Measurements from ENCODE around the gene ALDH3A1. TPM values are rescaled to one million over a fixed set of nuclear protein-coding genes. Genes with fewer than 3 reads are reported as not detected.

Gene ALDH3A1
- total RNA-seq, 1 experiment from 2014 or later, result 0.38 TPM

DNA sequence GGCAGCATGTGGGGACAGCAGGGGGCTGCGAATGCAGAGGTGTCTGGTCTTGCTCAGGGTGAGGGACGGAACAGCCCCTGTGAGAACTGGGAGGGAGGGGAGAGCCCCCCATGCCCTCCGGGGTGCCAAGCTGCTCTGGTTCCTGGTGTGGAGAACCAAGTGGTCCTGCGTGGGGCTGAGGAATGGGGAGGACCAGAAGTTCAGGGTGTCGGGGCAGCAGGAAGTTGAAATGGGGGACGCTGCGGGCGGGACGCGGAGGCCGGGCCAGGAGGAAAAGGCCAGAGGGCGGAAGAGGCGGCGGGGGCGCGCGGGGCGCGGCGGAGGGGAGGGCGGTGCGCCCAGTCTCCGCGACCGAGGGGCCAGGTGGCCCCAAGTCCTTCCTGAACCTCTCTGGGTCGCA, 3.6 kb downstream of the ALDH3A1 start:
- Mint-ChIP-seq H3K4me1 (ENCODE audit: low read depth, unreplicated experiment) (peaks cover 14% of the 10 kb centered on the region), H3K36me3 (ENCODE audit: insufficient read depth, unreplicated experiment) (peaks cover 17% of the 10 kb centered on the region), H3K4me3 (ENCODE audit: low read depth, unreplicated experiment) (peak overlapping the region; percentile 68), H3K27ac (ENCODE audit: unreplicated experiment) (no peak overlapping the region), H3K27me3 (ENCODE audit: unreplicated experiment) (no peaks in the 10 kb centered on the region), H3K9me3 (ENCODE audit: low read depth, unreplicated experiment) (no peaks in the 10 kb centered on the region)
- no TSS peak for BruUV-seq (replicated peaks)
- CTCF ChIA-PET, result interaction anchor here (0.5 to 0.8 kb wide), 5 partner anchors 18 to 747 kb away, joined by 3 to 6 read pairs (median 3); partner anchors contain the start of gene SLC47A2
- no peak for DNase-seq
- TF ChIP-seq, protein P1, sequence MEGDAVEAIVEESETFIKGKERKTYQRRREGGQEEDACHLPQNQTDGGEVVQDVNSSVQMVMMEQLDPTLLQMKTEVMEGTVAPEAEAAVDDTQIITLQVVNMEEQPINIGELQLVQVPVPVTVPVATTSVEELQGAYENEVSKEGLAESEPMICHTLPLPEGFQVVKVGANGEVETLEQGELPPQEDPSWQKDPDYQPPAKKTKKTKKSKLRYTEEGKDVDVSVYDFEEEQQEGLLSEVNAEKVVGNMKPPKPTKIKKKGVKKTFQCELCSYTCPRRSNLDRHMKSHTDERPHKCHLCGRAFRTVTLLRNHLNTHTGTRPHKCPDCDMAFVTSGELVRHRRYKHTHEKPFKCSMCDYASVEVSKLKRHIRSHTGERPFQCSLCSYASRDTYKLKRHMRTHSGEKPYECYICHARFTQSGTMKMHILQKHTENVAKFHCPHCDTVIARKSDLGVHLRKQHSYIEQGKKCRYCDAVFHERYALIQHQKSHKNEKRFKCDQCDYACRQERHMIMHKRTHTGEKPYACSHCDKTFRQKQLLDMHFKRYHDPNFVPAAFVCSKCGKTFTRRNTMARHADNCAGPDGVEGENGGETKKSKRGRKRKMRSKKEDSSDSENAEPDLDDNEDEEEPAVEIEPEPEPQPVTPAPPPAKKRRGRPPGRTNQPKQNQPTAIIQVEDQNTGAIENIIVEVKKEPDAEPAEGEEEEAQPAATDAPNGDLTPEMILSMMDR (IDR thresholded peaks at IDR 0.05; ENCODE audit: unreplicated experiment), result no peak
- intact Hi-C loops (cut with micrococcal nuclease; ENCODE audit: unreplicated experiment), result loop anchor here (10.0 kb wide), 1 partner anchor 90 kb away; no protein-coding TSS in a partner anchor

DNA sequence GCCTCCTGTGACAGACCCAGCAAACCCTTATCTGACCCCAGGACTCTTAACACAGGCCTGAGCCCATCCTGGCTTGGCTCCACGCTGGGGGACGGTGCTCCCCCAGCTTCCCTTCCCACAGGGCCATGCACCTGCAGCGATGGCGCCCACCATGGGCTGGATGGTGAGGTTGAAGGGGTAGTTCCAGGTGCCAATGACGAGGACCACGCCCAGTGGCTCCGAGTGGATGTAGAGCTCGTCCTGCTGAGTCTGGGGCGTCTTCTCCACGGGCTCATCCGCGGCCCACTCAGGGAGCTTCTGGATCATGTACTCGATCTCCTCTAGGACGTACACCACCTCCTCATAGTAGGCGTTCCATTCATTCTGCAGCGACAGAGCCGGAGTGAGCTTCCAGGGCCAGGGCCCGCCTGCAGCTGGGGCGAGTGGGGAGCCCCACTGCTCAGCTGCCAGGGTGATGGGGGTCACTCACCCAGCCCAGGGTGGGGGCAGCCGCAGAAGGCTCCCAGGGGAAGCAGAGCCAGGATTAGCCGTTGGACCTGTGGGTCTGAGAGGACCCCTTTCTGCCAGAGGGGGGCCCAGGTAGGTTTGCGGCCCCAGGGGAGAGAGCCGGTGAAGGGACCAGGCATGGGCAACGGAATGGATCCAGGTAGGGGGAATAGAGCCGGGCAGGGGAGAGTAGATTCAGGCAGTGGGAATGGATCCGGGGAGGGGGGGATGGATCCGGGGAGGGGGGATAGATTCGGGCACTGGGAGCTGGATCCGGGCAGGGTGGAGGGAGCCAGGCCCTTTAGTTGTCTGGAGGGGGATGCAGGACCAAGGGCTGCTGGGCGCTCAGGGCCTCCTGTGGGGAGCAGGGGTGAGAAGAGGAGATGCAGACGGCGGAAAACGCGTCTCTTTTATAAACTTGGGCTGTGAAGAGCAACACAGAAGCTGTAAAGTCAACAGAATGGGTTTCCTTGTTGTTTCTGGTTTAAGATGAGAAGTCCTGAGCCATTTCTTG, 4.7 kb downstream of the ALDH3A1 start:
- H3K27me3 Mint-ChIP-seq (ENCODE audit: unreplicated experiment), result no peaks in the 10 kb centered on the region
- no peak overlapping the region for H3K27ac Mint-ChIP-seq (ENCODE audit: unreplicated experiment)
- peaks cover 6% of the 10 kb centered on the region for H3K4me1 Mint-ChIP-seq (ENCODE audit: low read depth, unreplicated experiment)
- TF ChIP-seq, protein P1 (IDR thresholded peaks at IDR 0.05; ENCODE audit: unreplicated experiment), result no peak
- CTCF ChIA-PET, result no interaction called here
- peak overlapping the region; percentile 68 for H3K4me3 Mint-ChIP-seq (ENCODE audit: low read depth, unreplicated experiment)
- DNase-seq, result no peak
- BruUV-seq (replicated peaks), result no TSS peak
- H3K9me3 Mint-ChIP-seq (ENCODE audit: low read depth, unreplicated experiment), result no peaks in the 10 kb centered on the region
- peaks cover 17% of the 10 kb centered on the region for H3K36me3 Mint-ChIP-seq (ENCODE audit: insufficient read depth, unreplicated experiment)
- intact Hi-C loops (cut with micrococcal nuclease; ENCODE audit: unreplicated experiment), result loop anchor here (10.0 kb wide), 1 partner anchor 89 kb away; no protein-coding TSS in a partner anchor

DNA sequence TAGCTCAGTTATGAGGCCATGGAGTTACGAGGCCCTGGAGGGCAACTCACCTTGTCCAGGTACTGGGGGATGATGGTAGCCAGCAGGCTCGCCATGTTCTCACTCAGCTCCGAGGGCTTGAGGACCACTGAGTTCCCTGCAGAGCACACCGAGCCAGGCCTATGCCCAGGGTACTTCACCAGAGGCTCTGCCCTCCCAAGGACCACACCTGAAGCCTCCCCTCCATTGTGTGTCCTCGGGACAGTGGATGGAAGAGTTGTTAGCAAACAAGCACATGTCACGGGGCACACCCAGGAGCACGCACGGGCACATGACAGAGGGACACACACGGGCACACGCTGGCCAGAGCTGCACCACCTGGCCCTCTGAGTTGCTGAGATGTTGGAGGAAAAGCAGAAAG, 5.6 kb downstream of the ALDH3A1 start:
- no peaks in the 10 kb centered on the region for H3K9me3 Mint-ChIP-seq (ENCODE audit: low read depth, unreplicated experiment)
- CTCF ChIA-PET, result no interaction called here
- no peak overlapping the region for H3K4me3 Mint-ChIP-seq (ENCODE audit: low read depth, unreplicated experiment)
- H3K36me3 Mint-ChIP-seq (ENCODE audit: insufficient read depth, unreplicated experiment), result peaks cover 13% of the 10 kb centered on the region
- H3K27ac Mint-ChIP-seq (ENCODE audit: unreplicated experiment), result no peak overlapping the region
- TF ChIP-seq, protein P1 (IDR thresholded peaks at IDR 0.05; ENCODE audit: unreplicated experiment), result no peak
- BruUV-seq (replicated peaks), result no TSS peak
- peaks cover 6% of the 10 kb centered on the region for H3K4me1 Mint-ChIP-seq (ENCODE audit: low read depth, unreplicated experiment)
- DNase-seq, result no peak
- intact Hi-C loops (cut with micrococcal nuclease; ENCODE audit: unreplicated experiment), result loop anchor here (10.0 kb wide), 1 partner anchor 88 kb away; no protein-coding TSS in a partner anchor
- H3K27me3 Mint-ChIP-seq (ENCODE audit: unreplicated experiment), result no peaks in the 10 kb centered on the region

DNA sequence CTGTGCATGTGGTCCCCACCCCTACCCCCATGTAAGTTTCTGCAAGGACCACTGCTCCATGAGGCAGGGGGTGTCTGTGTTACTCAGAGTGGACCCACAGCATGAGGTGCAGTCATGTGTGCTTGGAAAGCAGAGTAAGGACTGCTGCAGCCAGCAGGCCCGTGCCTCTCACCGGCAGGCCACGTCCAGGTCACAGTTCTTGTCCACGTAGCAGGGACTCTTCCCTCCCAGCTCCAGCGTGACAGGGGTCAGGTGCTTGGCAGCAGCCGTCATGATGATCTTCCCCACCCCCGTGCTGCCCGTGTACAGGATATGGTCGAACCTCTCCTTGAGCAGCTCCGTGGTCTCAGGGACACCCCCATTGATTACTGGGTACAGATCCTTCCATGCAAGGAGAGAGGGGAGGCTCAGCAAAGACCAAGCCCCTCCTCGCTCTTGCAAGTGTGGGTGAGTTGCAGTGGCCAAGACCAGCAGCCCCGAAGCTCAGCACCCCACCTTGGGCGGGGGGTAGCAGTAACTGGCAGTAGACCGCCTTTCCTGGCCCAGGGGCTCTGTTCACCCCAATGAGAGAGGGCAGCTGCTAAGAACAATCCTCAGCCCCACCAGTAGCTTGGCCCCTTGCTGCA, 6.2 kb downstream of the ALDH3A1 start:
- Mint-ChIP-seq H3K36me3 (ENCODE audit: insufficient read depth, unreplicated experiment) (peaks cover 13% of the 10 kb centered on the region), H3K27me3 (ENCODE audit: unreplicated experiment) (no peaks in the 10 kb centered on the region), H3K4me3 (ENCODE audit: low read depth, unreplicated experiment) (no peak overlapping the region), H3K9me3 (ENCODE audit: low read depth, unreplicated experiment) (no peaks in the 10 kb centered on the region), H3K4me1 (ENCODE audit: low read depth, unreplicated experiment) (peaks cover 6% of the 10 kb centered on the region), H3K27ac (ENCODE audit: unreplicated experiment) (no peak overlapping the region)
- CTCF ChIA-PET, result interaction anchor here (0.5 kb wide), 1 partner anchor 60 kb away, joined by 4 read pairs; no protein-coding TSS in a partner anchor
- TF ChIP-seq, protein P1 (IDR thresholded peaks at IDR 0.05; ENCODE audit: unreplicated experiment), result no peak
- BruUV-seq (replicated peaks), result no TSS peak
- no peak for DNase-seq
- intact Hi-C loops (cut with micrococcal nuclease; ENCODE audit: unreplicated experiment), result loop anchor here (10.0 kb wide), 1 partner anchor 87 kb away; no protein-coding TSS in a partner anchor
